HCT116 (cell line): Measurements from ENCODE around the gene OLIG3. TPM values are rescaled to one million over a fixed set of nuclear protein-coding genes. Genes with fewer than 3 reads are reported as not detected.

Experiments
- ATAC-seq: fragments of 200-7000 bp; cut with Tn5 transposase; 2 replicates; pipeline ENCODE4 v1.9.1; 2020; ENCODE audit warnings: mild to moderate bottlenecking, moderate library complexity
- BruUV-seq: library from RNA; stranded (reverse); fragments of 400-500 nt; replicated peaks from 2 replicates; lab custom pipeline; 2021; lab: Mats Ljungman, UMichigan
- CTCF ChIA-PET: fragments of 300-600 bp; sonication (Branson Sonifier 250); formaldehyde crosslinking; loops from one replicate; lab custom pipeline; 2021; ENCODE audit warnings: antibody characterized with exemption; lab: Charles Lee
- POLR2A ChIA-PET: fragments of 300-600, 350-600 bp; sonication (Branson Sonifier 250); formaldehyde crosslinking; loops from one replicate; lab custom pipeline; 2021; ENCODE audit warnings: antibody characterized with exemption; lab: Charles Lee
- RAD21 ChIA-PET, 2 experiments: fragments of 300-600 bp; sonication (Branson Sonifier 250); formaldehyde crosslinking; loops; one replicate each; lab custom pipeline; 2023; ENCODE audit warnings: low total read pairs in 2 of 2; ENCODE audit not compliant: uncharacterized antibody in 2 of 2, unreplicated experiment in 2 of 2, low non-redundant PET in 1 of 2; lab: Charles Lee
- DNase-seq: peaks from one replicate; pipeline ENCODE4 v3.0.0-alpha.2; 2010; ENCODE audit warnings: low read depth, low spot score
- H2AFZ ChIP-seq: fragments of 200-600 bp; shearing (Covaris generic), sonication (generic); 2 replicates; pipeline ENCODE4 v1.6.1; 2017; ENCODE audit warnings: low read depth, mixed run types, mixed read lengths, antibody characterized with exemption, low read length; ENCODE audit not compliant: poor library complexity, severe bottlenecking
- H3K27ac ChIP-seq: 2 replicates; pipeline ENCODE4 v1.5.1; 2012; ENCODE audit warnings: low read depth, low read length
- H3K27me3 ChIP-seq: fragments of 200-600 bp; sonication (generic); 2 replicates; pipeline ENCODE4 v1.6.1; 2016; ENCODE audit warnings: mixed run types, low read length, mixed read lengths; ENCODE audit not compliant: insufficient read depth
- H3K36me3 ChIP-seq, 2 experiments: fragments of 200-500 bp in 1 of 2; fragments of 200-600 bp in 1 of 2; sonication (Bioruptor generic) in 1 of 2; sonication (generic) in 1 of 2; 2 replicates each; pipeline versions ENCODE4 v1.5.1 to v1.6.1; 2014 to 2016; ENCODE audit warnings: low read length in 2 of 2, inconsistent platforms in 1 of 2, mixed read lengths in 1 of 2, mixed run types in 1 of 2; ENCODE audit not compliant: insufficient read depth in 2 of 2, control insufficient read depth in 1 of 2
- H3K4me1 ChIP-seq, 2 experiments: fragments of 200-600 bp in 1 of 2; sonication (generic) in 1 of 2; 2 replicates each; pipeline versions ENCODE4 v1.5.1 to v1.6.1; 2012 to 2017; ENCODE audit warnings: low read length in 2 of 2, inconsistent platforms in 1 of 2, mild to moderate bottlenecking in 1 of 2, mixed read lengths in 1 of 2, mixed run types in 1 of 2, moderate library complexity in 1 of 2; ENCODE audit not compliant: insufficient read depth in 2 of 2, control insufficient read depth in 1 of 2
- H3K4me2 ChIP-seq: fragments of 200-600 bp; sonication (generic); 2 replicates; pipeline ENCODE4 v1.6.1; 2017; ENCODE audit warnings: mixed run types, low read length, mixed read lengths
- H3K4me3 ChIP-seq, 2 experiments: fragments of 200-600 bp in 1 of 2; sonication (generic) in 1 of 2; replicated peaks in 1 of 2; 2 replicates each; pipeline ENCODE4 v1.5.1; 2011 to 2016; ENCODE audit warnings: low read length in 2 of 2, control low read depth in 1 of 2, low read depth in 1 of 2, mild to moderate bottlenecking in 1 of 2, mixed read lengths in 1 of 2, mixed run types in 1 of 2
- H3K79me2 ChIP-seq: fragments of 200-600 bp; sonication (generic); 2 replicates; pipeline ENCODE4 v1.6.1; 2017; ENCODE audit warnings: mild to moderate bottlenecking, mixed run types, low read length, moderate library complexity, mixed read lengths; ENCODE audit not compliant: insufficient read depth
- H3K9ac ChIP-seq: fragments of 200-600 bp; sonication (generic); 2 replicates; pipeline ENCODE4 v1.6.1; 2016; ENCODE audit warnings: low read length, mixed read lengths
- H3K9me2 ChIP-seq: fragments of 200-600 bp; sonication (generic), shearing (Covaris generic); 2 replicates; pipeline ENCODE4 v1.6.1; 2017; ENCODE audit warnings: mixed run types, mild to moderate bottlenecking, moderate library complexity; ENCODE audit not compliant: insufficient read depth
- H3K9me3 ChIP-seq, 2 experiments: fragments of 200-500 bp in 1 of 2; fragments of 200-600 bp in 1 of 2; sonication (Bioruptor generic) in 1 of 2; sonication (generic) in 1 of 2; 2 replicates each; pipeline ENCODE4 v1.6.1; 2014 to 2017; ENCODE audit warnings: low read length in 2 of 2, mixed read lengths in 2 of 2, inconsistent platforms in 1 of 2, low read depth in 1 of 2, mild to moderate bottlenecking in 1 of 2, mixed run types in 1 of 2, moderate library complexity in 1 of 2; ENCODE audit not compliant: control insufficient read depth in 1 of 2, insufficient read depth in 1 of 2
- H4K20me1 ChIP-seq: fragments of 200-600 bp; sonication (generic), shearing (Covaris generic); 2 replicates; pipeline ENCODE4 v1.6.1; 2017; ENCODE audit warnings: mixed run types, mild to moderate bottlenecking, moderate library complexity; ENCODE audit not compliant: insufficient read depth
- CBX3 ChIP-seq: IDR thresholded peaks from 2 replicates; pipeline ENCODE4 v1.6.1; 2012; ENCODE audit warnings: low read depth
- CEBPB ChIP-seq: IDR thresholded peaks from 2 replicates; pipeline ENCODE4 v1.6.1; 2012; ENCODE audit warnings: low read depth
- CTCF ChIP-seq, 3 experiments: fragments of 200-600 bp in 1 of 3; sonication (generic) in 1 of 3; IDR thresholded peaks in 2 of 3; conservative IDR thresholded peaks in 1 of 3; 2 replicates each; pipeline ENCODE4 v1.5.1; 2012 to 2017; ENCODE audit warnings: low read depth in 2 of 3, low read length in 2 of 3, antibody characterized with exemption in 1 of 3, borderline replicate concordance in 1 of 3, control low read depth in 1 of 3, mild to moderate bottlenecking in 1 of 3, mixed read lengths in 1 of 3, mixed run types in 1 of 3, moderate library complexity in 1 of 3; ENCODE audit not compliant: insufficient read depth in 1 of 3
- ELF1 ChIP-seq: IDR thresholded peaks from 2 replicates; pipeline ENCODE4 v1.6.1; 2012; ENCODE audit warnings: low read depth, borderline replicate concordance
- EZH2phosphoT487 ChIP-seq: fragments of 200-600 bp; IDR thresholded peaks from 2 replicates; pipeline ENCODE4 v1.6.1; 2018; ENCODE audit warnings: antibody characterized with exemption, borderline replicate concordance
- JUND ChIP-seq: IDR thresholded peaks from 2 replicates; pipeline ENCODE4 v1.6.1; 2012
- MAX ChIP-seq: IDR thresholded peaks from 2 replicates; pipeline ENCODE4 v1.6.1; 2012
- POLR2AphosphoS5 ChIP-seq: IDR thresholded peaks from 2 replicates; pipeline ENCODE4 v1.6.1; 2011; ENCODE audit warnings: mild to moderate bottlenecking, low read depth, low read length, moderate library complexity
- SP1 ChIP-seq: IDR thresholded peaks from 2 replicates; pipeline ENCODE4 v1.6.1; 2012; ENCODE audit warnings: low read depth
- SRF ChIP-seq: IDR thresholded peaks from 2 replicates; pipeline ENCODE4 v1.6.1; 2012; ENCODE audit warnings: low read depth
- TCF7L2 ChIP-seq: IDR thresholded peaks from 2 replicates; pipeline ENCODE4 v1.7.0; 2011; ENCODE audit warnings: borderline replicate concordance, inconsistent platforms; ENCODE audit not compliant: insufficient read depth, insufficient read length; ENCODE audit errors: extremely low read depth
- ZNF274 ChIP-seq: fragments of 200-500 bp; sonication (Bioruptor generic); IDR thresholded peaks from 2 replicates; pipeline ENCODE4 v1.6.1; 2014; ENCODE audit warnings: mild to moderate bottlenecking, low read depth, low read length, inconsistent platforms
- intact Hi-C: fragments of 100-400 bp; cut with micrococcal nuclease; formaldehyde crosslinking; loops from 2 replicates; pipeline ENCODE4 v1.10.0; 2022
- total RNA-seq: library from RNA; stranded (reverse); gene quantifications from one replicate; pipeline ENCODE4 v1.2.1, GENCODE V29; 2021; ENCODE audit not compliant: unreplicated experiment

OLIG3 gene
- total RNA-seq, 1 experiment from 2014 or later, result not detected

GRCh38 chr6:137536104-137536773 is 42.0 kb upstream of the OLIG3 start:
- no TSS peak for BruUV-seq
- CTCF ChIA-PET, result no interaction called here
- no peak for DNase-seq

More at GRCh38 chr6:137536104-137536773, 42.0 kb upstream of the OLIG3 start:
- TF ChIP-seq MAX (no peak), CTCF (IDR thresholded peaks at IDR 0.05 in 2 of 3, conservative IDR thresholded peaks at IDR 0.05 in 1 of 3; ENCODE audit: borderline replicate concordance in 1 of 3, insufficient read depth in 1 of 3, low read depth in 2 of 3, low read length in 2 of 3) (no peak), POLR2AphosphoS5 (no peak), SP1 (no peak), TCF7L2 (no peak), SRF (no peak), EZH2phosphoT487 (no peak), JUND (no peak), CEBPB (no peak), ELF1 (no peak), CBX3 (no peak), ZNF274 (no peak)
- Histone ChIP-seq H3K27ac (no peak overlapping the region), H3K9ac (no peak overlapping the region), H3K27me3 (no peaks in the 10 kb centered on the region), H3K4me3 (no peak overlapping the region), H2AFZ (no peak overlapping the region), H3K9me3 (no peaks in the 10 kb centered on the region), H3K36me3 (no peaks in the 10 kb centered on the region), H3K9me2 (no peaks in the 10 kb centered on the region), H3K79me2 (no peaks in the 10 kb centered on the region), H4K20me1 (no peaks in the 10 kb centered on the region), H3K4me1 (no peaks in the 10 kb centered on the region), H3K4me2 (no peak overlapping the region)
- ChIA-PET POLR2A (no interaction called here), RAD21 (interaction anchor here in 1 of 2 experiments (0.6 kb wide), 1 partner anchor 222 kb away, joined by 5 read pairs; no protein-coding TSS in a partner anchor)
- no peak for ATAC-seq
- intact Hi-C loops, result no loop called here
